ENCODE measurements around the gene SBNO1.

GRCh38 chr12:123397400-123397799, 32.8 kb upstream of the SBNO1 start:
- TF ChIP-seq CTCF (IDR thresholded peaks at IDR 0.05) (no peak), POLR2A (IDR thresholded peaks at IDR 0.05) (no peak)

All from right lobe of liver (tissue), 4 donors.